Breast epithelium (tissue), 3 donors: ENCODE measurements around the gene TBL1XR1.

ENCODE experiments used
- POLR2A ChIP-seq: fragments of 450-650 bp; IDR thresholded peaks from one replicate; pipeline ENCODE4 v1.6.1; 2016; ENCODE audit warnings: antibody characterized with exemption, mild to moderate bottlenecking, moderate library complexity
- TF ChIP-seq, protein P1 (sequence below), 3 donors: fragments of 450-650 bp; IDR thresholded peaks; one replicate each; pipeline ENCODE4 v1.5.1; 2016 to 2017; ENCODE audit warnings: antibody characterized with exemption in 3 of 3, mild to moderate bottlenecking in 3 of 3, moderate library complexity in 3 of 3

DNA sequence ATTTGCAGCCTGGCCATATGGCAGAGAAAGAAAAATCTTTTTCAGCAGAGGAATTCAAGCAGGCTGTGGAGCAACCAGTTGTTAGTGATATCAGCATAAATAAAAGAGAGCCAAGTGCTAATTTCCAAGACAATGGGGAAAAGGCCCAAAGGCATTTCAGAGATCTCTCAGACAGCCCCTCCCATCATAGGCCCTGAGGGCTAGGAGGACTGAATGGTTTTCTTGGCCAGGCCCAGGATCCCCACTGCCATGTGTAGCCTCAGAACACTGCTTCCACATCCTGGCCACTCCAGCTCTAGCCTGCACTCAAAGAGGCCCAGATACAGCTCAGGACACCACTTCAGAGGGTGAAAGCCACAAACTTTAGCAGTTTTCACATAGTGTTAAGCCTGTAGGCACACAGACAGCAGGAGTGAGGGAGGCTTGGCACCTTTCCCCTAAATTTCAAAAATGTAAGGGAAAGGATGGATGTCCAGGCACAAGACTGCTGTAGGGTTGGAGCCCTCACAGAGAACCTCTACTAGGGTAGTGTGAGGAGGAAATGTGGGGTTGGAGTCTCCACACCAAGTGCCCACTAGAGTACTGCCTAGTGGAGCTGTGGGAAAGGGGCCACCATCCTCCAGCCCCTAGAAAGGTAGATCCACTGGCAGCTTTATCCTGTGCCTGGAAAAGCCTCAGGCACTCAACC is 191.4 kb downstream of the TBL1XR1 start:
- TF ChIP-seq, protein P1, sequence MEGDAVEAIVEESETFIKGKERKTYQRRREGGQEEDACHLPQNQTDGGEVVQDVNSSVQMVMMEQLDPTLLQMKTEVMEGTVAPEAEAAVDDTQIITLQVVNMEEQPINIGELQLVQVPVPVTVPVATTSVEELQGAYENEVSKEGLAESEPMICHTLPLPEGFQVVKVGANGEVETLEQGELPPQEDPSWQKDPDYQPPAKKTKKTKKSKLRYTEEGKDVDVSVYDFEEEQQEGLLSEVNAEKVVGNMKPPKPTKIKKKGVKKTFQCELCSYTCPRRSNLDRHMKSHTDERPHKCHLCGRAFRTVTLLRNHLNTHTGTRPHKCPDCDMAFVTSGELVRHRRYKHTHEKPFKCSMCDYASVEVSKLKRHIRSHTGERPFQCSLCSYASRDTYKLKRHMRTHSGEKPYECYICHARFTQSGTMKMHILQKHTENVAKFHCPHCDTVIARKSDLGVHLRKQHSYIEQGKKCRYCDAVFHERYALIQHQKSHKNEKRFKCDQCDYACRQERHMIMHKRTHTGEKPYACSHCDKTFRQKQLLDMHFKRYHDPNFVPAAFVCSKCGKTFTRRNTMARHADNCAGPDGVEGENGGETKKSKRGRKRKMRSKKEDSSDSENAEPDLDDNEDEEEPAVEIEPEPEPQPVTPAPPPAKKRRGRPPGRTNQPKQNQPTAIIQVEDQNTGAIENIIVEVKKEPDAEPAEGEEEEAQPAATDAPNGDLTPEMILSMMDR (IDR thresholded peaks at IDR 0.05): no peak
- TF ChIP-seq POLR2A: no peak
